Measurements from ENCODE around the gene GADL1. TPM values are rescaled to one million over a fixed set of nuclear protein-coding genes. Genes with fewer than 3 reads are reported as not detected.

GADL1 gene, protein sequence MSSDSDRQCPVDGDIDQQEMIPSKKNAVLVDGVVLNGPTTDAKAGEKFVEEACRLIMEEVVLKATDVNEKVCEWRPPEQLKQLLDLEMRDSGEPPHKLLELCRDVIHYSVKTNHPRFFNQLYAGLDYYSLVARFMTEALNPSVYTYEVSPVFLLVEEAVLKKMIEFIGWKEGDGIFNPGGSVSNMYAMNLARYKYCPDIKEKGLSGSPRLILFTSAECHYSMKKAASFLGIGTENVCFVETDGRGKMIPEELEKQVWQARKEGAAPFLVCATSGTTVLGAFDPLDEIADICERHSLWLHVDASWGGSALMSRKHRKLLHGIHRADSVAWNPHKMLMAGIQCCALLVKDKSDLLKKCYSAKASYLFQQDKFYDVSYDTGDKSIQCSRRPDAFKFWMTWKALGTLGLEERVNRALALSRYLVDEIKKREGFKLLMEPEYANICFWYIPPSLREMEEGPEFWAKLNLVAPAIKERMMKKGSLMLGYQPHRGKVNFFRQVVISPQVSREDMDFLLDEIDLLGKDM
- not detected in 2 replicates for polyA plus RNA-seq (2011; rRNA removed)
- polyA plus RNA-seq (2012; cell fraction: cytosol; rRNA removed), result not detected in 2 replicates
- polyA plus RNA-seq (2012; cell fraction: nucleus; rRNA removed), result not detected in 2 replicates
- not detected in 3 replicates for polyA plus RNA-seq (2017; fragmentation: RNase III; extraction: RNeasy Plus Mini Kit Qiagen cat#74134 plus additional on column Dnase treatment)
- polyA minus RNA-seq (2011; rRNA and poly(A)+ RNA removed), result not detected in 2 replicates

DNA sequence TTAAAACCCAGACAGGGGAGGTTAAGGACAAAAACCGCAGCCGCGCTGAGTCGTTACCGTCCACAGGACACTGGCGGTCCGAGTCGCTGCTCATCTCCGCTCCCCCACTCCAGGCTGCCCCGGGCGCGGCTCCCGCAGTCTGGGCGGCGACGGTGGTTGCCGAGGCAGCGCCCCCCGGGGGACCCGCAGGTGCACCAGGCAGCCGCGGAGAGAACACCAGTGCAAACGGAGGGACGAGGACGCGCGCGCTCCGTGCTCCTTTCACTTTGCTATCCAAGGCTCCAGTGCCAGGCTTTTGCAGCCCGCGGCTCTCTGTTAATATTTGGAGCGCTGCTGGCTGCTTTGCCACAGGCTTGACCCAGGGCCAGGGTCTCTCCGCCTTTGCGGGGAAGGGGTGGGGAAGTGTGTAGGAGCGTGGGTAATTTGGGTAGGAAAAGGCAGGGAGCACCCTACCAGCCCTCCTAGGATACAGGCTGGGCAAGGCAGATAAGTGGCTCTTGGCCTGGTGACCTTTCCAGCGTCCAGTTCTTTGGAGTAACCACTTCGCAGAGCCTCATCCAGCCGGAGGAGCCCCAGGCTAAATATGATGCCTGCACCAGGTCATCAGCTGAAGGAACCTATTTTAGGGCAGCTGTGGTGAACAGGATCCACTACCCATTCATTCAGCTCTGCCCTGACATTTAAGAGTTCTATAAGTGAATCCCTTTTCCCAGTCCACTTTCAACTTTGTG is at the start of gene GADL1:
Gene GADL1 (minus strand): TSS at position 141 of the 731 bp plus-strand sequence. CDS start 47 bp downstream, at position 94.
- H3K27ac ChIP-seq, result no peak within 1 kb of the TSS
- 19% methylated on average over 12 of the region's 38 CpGs for WGBS (ENCODE audit: missing lambda C conversion rate)
- H3K4me1 ChIP-seq, result no peaks in the 10 kb centered on the region
- ChIA-PET POLR2A (no interaction called here), CTCF (no interaction called here)
- DNase-seq (ENCODE audit: low read depth in 1 of 2, low spot score in 1 of 2) (peak; percentile 10 to 29), ATAC-seq (peak; percentile 77 to 79; a peak in 5 of 6 replicates), FAIRE-seq (no peak)
- peak; percentile 5 for TF ChIP-seq ZFP36 (IDR thresholded peaks at IDR 0.05; ENCODE audit: borderline replicate concordance, partially characterized antibody)
- TF ChIP-seq, protein P1, sequence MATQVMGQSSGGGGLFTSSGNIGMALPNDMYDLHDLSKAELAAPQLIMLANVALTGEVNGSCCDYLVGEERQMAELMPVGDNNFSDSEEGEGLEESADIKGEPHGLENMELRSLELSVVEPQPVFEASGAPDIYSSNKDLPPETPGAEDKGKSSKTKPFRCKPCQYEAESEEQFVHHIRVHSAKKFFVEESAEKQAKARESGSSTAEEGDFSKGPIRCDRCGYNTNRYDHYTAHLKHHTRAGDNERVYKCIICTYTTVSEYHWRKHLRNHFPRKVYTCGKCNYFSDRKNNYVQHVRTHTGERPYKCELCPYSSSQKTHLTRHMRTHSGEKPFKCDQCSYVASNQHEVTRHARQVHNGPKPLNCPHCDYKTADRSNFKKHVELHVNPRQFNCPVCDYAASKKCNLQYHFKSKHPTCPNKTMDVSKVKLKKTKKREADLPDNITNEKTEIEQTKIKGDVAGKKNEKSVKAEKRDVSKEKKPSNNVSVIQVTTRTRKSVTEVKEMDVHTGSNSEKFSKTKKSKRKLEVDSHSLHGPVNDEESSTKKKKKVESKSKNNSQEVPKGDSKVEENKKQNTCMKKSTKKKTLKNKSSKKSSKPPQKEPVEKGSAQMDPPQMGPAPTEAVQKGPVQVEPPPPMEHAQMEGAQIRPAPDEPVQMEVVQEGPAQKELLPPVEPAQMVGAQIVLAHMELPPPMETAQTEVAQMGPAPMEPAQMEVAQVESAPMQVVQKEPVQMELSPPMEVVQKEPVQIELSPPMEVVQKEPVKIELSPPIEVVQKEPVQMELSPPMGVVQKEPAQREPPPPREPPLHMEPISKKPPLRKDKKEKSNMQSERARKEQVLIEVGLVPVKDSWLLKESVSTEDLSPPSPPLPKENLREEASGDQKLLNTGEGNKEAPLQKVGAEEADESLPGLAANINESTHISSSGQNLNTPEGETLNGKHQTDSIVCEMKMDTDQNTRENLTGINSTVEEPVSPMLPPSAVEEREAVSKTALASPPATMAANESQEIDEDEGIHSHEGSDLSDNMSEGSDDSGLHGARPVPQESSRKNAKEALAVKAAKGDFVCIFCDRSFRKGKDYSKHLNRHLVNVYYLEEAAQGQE (IDR thresholded peaks at IDR 0.05), result no peak
- H3K4me2 ChIP-seq, result peak within 1 kb of the TSS; percentile 75
- H3K4me3 ChIP-seq, result peak within 1 kb of the TSS; percentile 37
- H3K9me3 ChIP-seq, result no peaks in the 10 kb centered on the region

DNA sequence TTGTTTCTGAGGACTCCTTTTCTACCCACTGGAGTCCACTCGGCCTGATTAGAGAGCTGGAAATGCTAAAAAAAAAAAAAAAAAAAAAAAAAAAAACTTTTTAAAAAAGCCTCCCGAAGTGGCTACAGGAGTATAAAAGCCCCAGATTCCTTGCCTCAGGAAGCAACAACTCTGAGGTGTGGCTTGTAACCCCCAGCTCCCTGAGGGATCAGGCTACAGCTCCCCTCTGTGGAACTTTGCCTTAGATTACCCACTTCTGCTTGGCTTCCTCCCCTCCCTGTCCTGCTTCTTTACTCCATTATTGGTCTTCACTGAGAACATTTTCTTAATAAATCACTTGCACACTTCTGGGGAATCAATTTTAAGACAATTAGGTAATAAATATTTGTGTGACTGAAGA is 49.7 kb upstream of the GADL1 start:
- H3K27ac ChIP-seq, result no peak overlapping the region
- FAIRE-seq (no peak), ATAC-seq (no peak), DNase-seq (ENCODE audit: low read depth in 1 of 2, low spot score in 1 of 2) (no peak)
- ChIA-PET CTCF (interaction anchor here (1.0 kb wide), 1 partner anchor 10 kb away, joined by 5 read pairs; no protein-coding TSS in a partner anchor), POLR2A (no interaction called here)
- no peaks in the 10 kb centered on the region for H3K9me3 ChIP-seq
- 8% methylated on average over 2 of the region's 2 CpGs for WGBS (ENCODE audit: missing lambda C conversion rate)
- H3K4me3 ChIP-seq, result no peak overlapping the region
- H3K4me1 ChIP-seq, result no peaks in the 10 kb centered on the region
- H3K4me2 ChIP-seq, result no peak overlapping the region
- TF ChIP-seq, protein P1 (IDR thresholded peaks at IDR 0.05), result no peak
- TF ChIP-seq MAZ (IDR thresholded peaks at IDR 0.05; ENCODE audit: borderline replicate concordance, low read depth, low read length) (no peak), RCOR1 (IDR thresholded peaks at IDR 0.05; ENCODE audit: low read depth, low read length) (no peak), RARB (CRISPR knock-in tag; IDR thresholded peaks at IDR 0.05) (no peak), SREBF2 (IDR thresholded peaks at IDR 0.05) (no peak), KDM1A (IDR thresholded peaks at IDR 0.05; ENCODE audit: low read depth) (no peak), CHD4 (IDR thresholded peaks at IDR 0.05; ENCODE audit: borderline replicate concordance) (no peak), JUN (IDR thresholded peaks at IDR 0.05) (no peak), HOXB5 (CRISPR knock-in tag; IDR thresholded peaks at IDR 0.05) (no peak), FOSL2 (IDR thresholded peaks at IDR 0.05) (no peak), FOSL2 (CRISPR knock-in tag; IDR thresholded peaks at IDR 0.05) (no peak), MYC (IDR thresholded peaks at IDR 0.05; ENCODE audit: borderline replicate concordance, low read length) (no peak), CBX8 (IDR thresholded peaks at IDR 0.05) (no peak), HOXB13 (CRISPR knock-in tag; IDR thresholded peaks at IDR 0.05; ENCODE audit: low read depth) (no peak), ESRRA (IDR thresholded peaks at IDR 0.05; ENCODE audit: borderline replicate concordance, low read length) (no peak), NFE2L2 (conservative IDR thresholded peaks at IDR 0.05; ENCODE audit: low read length) (no peak), ZSCAN20 (CRISPR knock-in tag; IDR thresholded peaks at IDR 0.05) (no peak), KDM5A (IDR thresholded peaks at IDR 0.05) (no peak)
- TF ChIP-seq, protein P2, sequence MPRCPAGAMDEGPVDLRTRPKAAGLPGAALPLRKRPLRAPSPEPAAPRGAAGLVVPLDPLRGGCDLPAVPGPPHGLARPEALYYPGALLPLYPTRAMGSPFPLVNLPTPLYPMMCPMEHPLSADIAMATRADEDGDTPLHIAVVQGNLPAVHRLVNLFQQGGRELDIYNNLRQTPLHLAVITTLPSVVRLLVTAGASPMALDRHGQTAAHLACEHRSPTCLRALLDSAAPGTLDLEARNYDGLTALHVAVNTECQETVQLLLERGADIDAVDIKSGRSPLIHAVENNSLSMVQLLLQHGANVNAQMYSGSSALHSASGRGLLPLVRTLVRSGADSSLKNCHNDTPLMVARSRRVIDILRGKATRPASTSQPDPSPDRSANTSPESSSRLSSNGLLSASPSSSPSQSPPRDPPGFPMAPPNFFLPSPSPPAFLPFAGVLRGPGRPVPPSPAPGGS (IDR thresholded peaks at IDR 0.05), result no peak
- TF ChIP-seq, protein P3, sequence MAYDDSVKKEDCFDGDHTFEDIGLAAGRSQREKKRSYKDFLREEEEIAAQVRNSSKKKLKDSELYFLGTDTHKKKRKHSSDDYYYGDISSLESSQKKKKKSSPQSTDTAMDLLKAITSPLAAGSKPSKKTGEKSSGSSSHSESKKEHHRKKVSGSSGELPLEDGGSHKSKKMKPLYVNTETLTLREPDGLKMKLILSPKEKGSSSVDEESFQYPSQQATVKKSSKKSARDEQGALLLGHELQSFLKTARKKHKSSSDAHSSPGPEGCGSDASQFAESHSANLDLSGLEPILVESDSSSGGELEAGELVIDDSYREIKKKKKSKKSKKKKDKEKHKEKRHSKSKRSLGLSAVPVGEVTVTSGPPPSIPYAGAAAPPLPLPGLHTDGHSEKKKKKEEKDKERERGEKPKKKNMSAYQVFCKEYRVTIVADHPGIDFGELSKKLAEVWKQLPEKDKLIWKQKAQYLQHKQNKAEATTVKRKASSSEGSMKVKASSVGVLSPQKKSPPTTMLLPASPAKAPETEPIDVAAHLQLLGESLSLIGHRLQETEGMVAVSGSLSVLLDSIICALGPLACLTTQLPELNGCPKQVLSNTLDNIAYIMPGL (CRISPR knock-in tag; IDR thresholded peaks at IDR 0.05; ENCODE audit: borderline replicate concordance), result no peak

Data from A549 (cell line).